Right lung (tissue), 5 donors: ENCODE results near the gene ZNF280B. TPM values are rescaled to one million over a fixed set of nuclear protein-coding genes. Genes with fewer than 3 reads are reported as not detected.
"Not testable (repeated sequence)": the region's sequence is repeated elsewhere in the genome, so short reads cannot be mapped to it uniquely, and the experiment has no call there.

ENCODE experiments used
- DNase-seq, 2 donors: peaks; one replicate each; pipeline ENCODE4 v3.0.0-alpha.2; 2013
- polyA plus RNA-seq, 5 donors: library from polyadenylated mRNA; unstranded; fragments of 120-200 nt; gene quantifications; one replicate each; pipeline versions ENCODE4 v1.2.1 to v1.2.3, GENCODE V29; 2013; ENCODE audit warnings: inconsistent platforms in 1 of 5, low replicate concordance in 1 of 5; ENCODE audit not compliant: insufficient read length in 5 of 5, insufficient read depth in 1 of 5

Gene ZNF280B
- polyA plus RNA-seq, 5 donors, result 3.3 to 4.8 (median 3.8) TPM

GRCh38 chr22:22510833-22511232, 2.3 kb upstream of the ZNF280B start:
- not testable (repeated sequence) for DNase-seq

GRCh38 chr22:22509912-22510311, 1.4 kb upstream of the ZNF280B start:
- DNase-seq, result not testable (repeated sequence)

GRCh38 chr22:22507743-22508273, 734 bp downstream of the ZNF280B start:
- DNase-seq, result no peak

- no peak for DNase-seq
Measured at GRCh38 chr22:22506736-22507135, 1.8 kb downstream of the ZNF280B start.

GRCh38 chr22:22498267-22498666, 10.3 kb downstream of the ZNF280B start:
- DNase-seq, result no peak

- DNase-seq, result not testable (repeated sequence)
Measured at GRCh38 chr22:22491589-22491988, 17.0 kb downstream of the ZNF280B start.

GRCh38 chr22:22488736-22489135, 19.8 kb downstream of the ZNF280B start:
- no peak for DNase-seq

- no peak for DNase-seq
Measured at GRCh38 chr22:22487869-22488597, 20.5 kb downstream of the ZNF280B start.

GRCh38 chr22:22487059-22487458, 21.5 kb downstream of the ZNF280B start:
- no peak for DNase-seq

- no peak for DNase-seq
Measured at GRCh38 chr22:22486132-22486899, 22.2 kb downstream of the ZNF280B start.

GRCh38 chr22:22485524-22485923, 23.0 kb downstream of the ZNF280B start:
- DNase-seq, result no peak

- DNase-seq, result no peak
Measured at GRCh38 chr22:22484023-22484422, 24.5 kb downstream of the ZNF280B start.

GRCh38 chr22:22480940-22481339, 27.6 kb downstream of the ZNF280B start:
- no peak for DNase-seq

- DNase-seq, result no peak
Measured at GRCh38 chr22:22479999-22480532, 28.5 kb downstream of the ZNF280B start.

- no peak for DNase-seq
Measured at GRCh38 chr22:22479116-22479515, 29.4 kb downstream of the ZNF280B start.

- no peak for DNase-seq
Measured at GRCh38 chr22:22478470-22478869, 30.1 kb downstream of the ZNF280B start.

GRCh38 chr22:22474733-22475132, 33.8 kb downstream of the ZNF280B start:
- DNase-seq, result no peak

GRCh38 chr22:22471104-22471503, 37.4 kb downstream of the ZNF280B start:
- DNase-seq, result not testable (repeated sequence)

- DNase-seq, result no peak
Measured at GRCh38 chr22:22469527-22469926, 39.0 kb downstream of the ZNF280B start.

- not testable (repeated sequence) for DNase-seq
Measured at GRCh38 chr22:22468794-22469469, 39.6 kb downstream of the ZNF280B start.

GRCh38 chr22:22467112-22467511, 41.4 kb downstream of the ZNF280B start:
- no peak for DNase-seq

- DNase-seq, result no peak
Measured at GRCh38 chr22:22465782-22466181, 42.8 kb downstream of the ZNF280B start.
